DND-41 (cell line): ENCODE data around the gene ZNF730.
"Not testable (repeated sequence)": the region's sequence is repeated elsewhere in the genome, so short reads cannot be mapped to it uniquely, and the experiment has no call there.

Experiments
- ATAC-seq: fragments of 200-7000 bp; cut with Tn5 transposase; 3 replicates; pipeline ENCODE4 v1.9.1; 2021; ENCODE audit warnings: low read depth; ENCODE audit not compliant: insufficient read depth
- DNase-seq: peaks from one replicate; pipeline ENCODE4 v3.0.0-alpha.2; 2020
- H2AFZ ChIP-seq: 2 replicates; pipeline ENCODE4 v1.6.0; 2012; ENCODE audit warnings: low read depth, low read length
- H3K27ac ChIP-seq: 2 replicates; pipeline ENCODE4 v1.5.1; 2012; ENCODE audit warnings: low read length, inconsistent platforms
- H3K27me3 ChIP-seq: fragments of 200-600 bp; sonication (generic); 2 replicates; pipeline ENCODE4 v1.6.0; 2012; ENCODE audit warnings: low read length, mild to moderate bottlenecking, inconsistent platforms; ENCODE audit not compliant: insufficient read depth, poor library complexity
- H3K36me3 ChIP-seq: 2 replicates; pipeline ENCODE4 v1.5.1; 2012; ENCODE audit warnings: low read length, inconsistent platforms; ENCODE audit not compliant: insufficient read depth
- H3K4me1 ChIP-seq: 2 replicates; pipeline ENCODE4 v1.5.1; 2012; ENCODE audit warnings: mild to moderate bottlenecking, low read length; ENCODE audit not compliant: insufficient read depth
- H3K4me2 ChIP-seq: 2 replicates; pipeline ENCODE4 v1.6.0; 2012; ENCODE audit warnings: mild to moderate bottlenecking, moderate library complexity, low read length, inconsistent platforms; ENCODE audit not compliant: insufficient read depth
- H3K4me3 ChIP-seq, 2 experiments: fragments of 200-600 bp in 1 of 2; shearing (Covaris generic) in 1 of 2; 2 replicates each; pipeline ENCODE4 v1.5.1; 2012 to 2016; ENCODE audit warnings: inconsistent platforms in 2 of 2, low read length in 2 of 2, mild to moderate bottlenecking in 2 of 2, low read depth in 1 of 2, moderate library complexity in 1 of 2
- H3K79me2 ChIP-seq: 2 replicates; pipeline ENCODE4 v1.6.0; 2012; ENCODE audit warnings: low read length, inconsistent platforms; ENCODE audit not compliant: insufficient read depth
- H3K9ac ChIP-seq: 2 replicates; pipeline ENCODE4 v1.6.0; 2012; ENCODE audit warnings: low read depth, mild to moderate bottlenecking, inconsistent platforms, low read length, moderate library complexity
- H3K9me3 ChIP-seq: 2 replicates; pipeline ENCODE4 v1.5.1; 2012; ENCODE audit warnings: low read length, moderate library complexity, mild to moderate bottlenecking, inconsistent platforms; ENCODE audit not compliant: insufficient read depth, severe bottlenecking
- H4K20me1 ChIP-seq: 2 replicates; pipeline ENCODE4 v1.6.0; 2012; ENCODE audit warnings: low read length; ENCODE audit not compliant: insufficient read depth
- EZH2 ChIP-seq: IDR thresholded peaks from 3 replicates; pipeline ENCODE4 v1.6.1; 2012; ENCODE audit warnings: borderline replicate concordance, low read depth, mild to moderate bottlenecking, moderate library complexity, low read length, inconsistent platforms; ENCODE audit not compliant: severe bottlenecking
- TF ChIP-seq, protein P1 (sequence below): IDR thresholded peaks from 2 replicates; pipeline ENCODE4 v1.5.1; 2012; ENCODE audit warnings: borderline replicate concordance, low read length, moderate library complexity, mild to moderate bottlenecking; ENCODE audit not compliant: poor library complexity, severe bottlenecking; ENCODE audit errors: extremely low read depth

ZNF730 gene

DNA sequence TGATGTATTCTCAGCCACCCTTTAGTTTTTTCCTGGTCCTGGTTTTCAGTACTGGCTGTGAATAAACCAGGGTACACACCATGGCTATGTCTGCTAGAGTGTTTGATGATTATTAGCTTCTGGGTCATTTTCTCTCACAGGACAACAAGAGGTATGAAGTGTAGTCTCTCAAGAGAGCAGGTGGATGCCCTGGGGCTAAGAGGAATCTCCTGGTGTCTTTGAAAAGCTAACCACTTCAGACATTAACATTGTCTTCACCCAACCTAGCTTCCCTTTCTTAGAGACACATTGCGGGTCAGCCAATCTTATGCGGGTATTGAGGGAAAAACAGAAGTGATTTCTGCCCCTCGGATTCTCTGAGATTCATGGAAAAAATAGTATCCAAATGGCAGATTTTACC is 1.6 kb downstream of the ZNF730 start:
- Histone ChIP-seq H3K9me3 (peaks cover 23% of the 10 kb centered on the region), H3K4me2 (peak overlapping the region; percentile 65), H4K20me1 (no peaks in the 10 kb centered on the region), H3K79me2 (peaks cover 58% of the 10 kb centered on the region), H3K36me3 (peaks cover 40% of the 10 kb centered on the region), H3K4me3 (peak overlapping the region; percentile 77 to 83; a peak in 3 of 4 replicates), H3K4me1 (peaks cover 25% of the 10 kb centered on the region), H3K27ac (no peak overlapping the region), H2AFZ (no peak overlapping the region), H3K27me3 (no peaks in the 10 kb centered on the region), H3K9ac (peak overlapping the region; percentile 92)
- ATAC-seq (0 out of 3 replicates have a peak, but pooled peaks have one; percentile 15), DNase-seq (peak; percentile 15)
- no peak for TF ChIP-seq EZH2
- TF ChIP-seq, protein P1, sequence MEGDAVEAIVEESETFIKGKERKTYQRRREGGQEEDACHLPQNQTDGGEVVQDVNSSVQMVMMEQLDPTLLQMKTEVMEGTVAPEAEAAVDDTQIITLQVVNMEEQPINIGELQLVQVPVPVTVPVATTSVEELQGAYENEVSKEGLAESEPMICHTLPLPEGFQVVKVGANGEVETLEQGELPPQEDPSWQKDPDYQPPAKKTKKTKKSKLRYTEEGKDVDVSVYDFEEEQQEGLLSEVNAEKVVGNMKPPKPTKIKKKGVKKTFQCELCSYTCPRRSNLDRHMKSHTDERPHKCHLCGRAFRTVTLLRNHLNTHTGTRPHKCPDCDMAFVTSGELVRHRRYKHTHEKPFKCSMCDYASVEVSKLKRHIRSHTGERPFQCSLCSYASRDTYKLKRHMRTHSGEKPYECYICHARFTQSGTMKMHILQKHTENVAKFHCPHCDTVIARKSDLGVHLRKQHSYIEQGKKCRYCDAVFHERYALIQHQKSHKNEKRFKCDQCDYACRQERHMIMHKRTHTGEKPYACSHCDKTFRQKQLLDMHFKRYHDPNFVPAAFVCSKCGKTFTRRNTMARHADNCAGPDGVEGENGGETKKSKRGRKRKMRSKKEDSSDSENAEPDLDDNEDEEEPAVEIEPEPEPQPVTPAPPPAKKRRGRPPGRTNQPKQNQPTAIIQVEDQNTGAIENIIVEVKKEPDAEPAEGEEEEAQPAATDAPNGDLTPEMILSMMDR: no peak

DNA sequence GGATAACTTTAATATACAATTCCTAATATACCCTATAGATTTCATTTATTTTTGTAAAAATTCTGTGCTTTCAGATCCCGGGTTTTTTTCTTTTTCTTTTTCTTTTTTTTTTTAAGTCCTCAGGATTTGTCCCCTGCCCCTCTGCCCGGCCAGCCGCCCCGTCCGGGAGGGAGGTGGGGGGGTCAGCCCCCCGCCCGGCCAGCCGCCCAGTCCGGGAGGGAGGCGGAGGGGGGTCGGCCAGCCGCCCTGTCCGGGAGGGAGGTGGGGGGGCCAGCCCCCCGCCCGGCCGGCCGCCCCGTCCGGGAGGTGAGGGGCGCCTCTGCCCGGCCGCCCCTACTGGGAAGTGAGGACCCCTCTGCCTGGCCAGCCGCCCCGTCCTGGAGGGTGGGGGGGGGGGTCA is 17.4 kb downstream of the ZNF730 start:
- not testable (repeated sequence) for H3K27me3 ChIP-seq, H2AFZ ChIP-seq, H3K4me2 ChIP-seq, DNase-seq, H3K79me2 ChIP-seq, H4K20me1 ChIP-seq, H3K4me1 ChIP-seq, H3K27ac ChIP-seq, ATAC-seq, H3K4me3 ChIP-seq, H3K9ac ChIP-seq
- peaks cover 25% of the 10 kb centered on the region for H3K9me3 ChIP-seq
- H3K36me3 ChIP-seq: peaks cover 30% of the 10 kb centered on the region

DNA sequence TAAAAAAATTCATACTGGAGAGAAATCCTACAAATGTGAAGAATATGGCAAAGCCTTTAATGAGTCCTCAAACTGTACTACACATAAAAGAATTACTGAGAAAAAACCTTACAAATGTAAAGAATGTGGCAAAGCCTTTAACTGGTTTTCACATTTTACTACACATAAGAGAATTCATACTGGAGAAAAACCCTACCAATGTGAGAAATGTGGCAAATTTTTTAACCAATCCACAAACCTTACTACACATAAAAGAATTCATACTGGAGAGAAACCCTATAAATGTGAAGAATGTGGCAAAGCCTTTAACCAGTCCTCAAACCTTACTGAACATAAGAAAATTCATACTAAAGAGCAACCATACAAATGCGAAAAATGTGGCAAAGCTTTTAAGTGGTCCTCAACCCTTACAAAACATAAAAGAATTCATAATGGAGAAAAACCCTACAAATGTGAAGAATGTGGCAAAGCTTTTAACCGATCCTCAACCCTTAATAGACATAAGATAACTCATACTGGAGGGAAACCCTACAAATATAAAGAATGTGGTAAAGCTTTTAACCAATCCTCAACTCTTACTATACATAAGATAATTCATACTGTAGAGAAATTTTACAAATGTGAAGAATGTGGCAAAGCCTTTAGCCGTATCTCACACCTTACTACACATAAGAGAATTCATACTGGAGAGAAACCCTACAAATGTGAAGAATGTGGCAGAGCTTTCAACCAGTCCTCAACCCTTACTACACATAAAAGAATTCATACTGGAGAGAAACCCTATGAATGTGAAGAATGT is 29.0 kb downstream of the ZNF730 start:
- no peaks in the 10 kb centered on the region for H3K27me3 ChIP-seq
- H3K4me3 ChIP-seq: no peak overlapping the region
- H3K9ac ChIP-seq: no peak overlapping the region
- no peak for TF ChIP-seq EZH2
- TF ChIP-seq, protein P1: no peak
- H2AFZ ChIP-seq: no peak overlapping the region
- H3K36me3 ChIP-seq: peaks cover 34% of the 10 kb centered on the region
- H3K27ac ChIP-seq: no peak overlapping the region
- H3K4me2 ChIP-seq: no peak overlapping the region
- H3K9me3 ChIP-seq: peaks cover 46% of the 10 kb centered on the region
- H3K79me2 ChIP-seq: no peaks in the 10 kb centered on the region
- H3K4me1 ChIP-seq: no peaks in the 10 kb centered on the region
- no peak for DNase-seq
- no peak for ATAC-seq
- no peaks in the 10 kb centered on the region for H4K20me1 ChIP-seq

DNA sequence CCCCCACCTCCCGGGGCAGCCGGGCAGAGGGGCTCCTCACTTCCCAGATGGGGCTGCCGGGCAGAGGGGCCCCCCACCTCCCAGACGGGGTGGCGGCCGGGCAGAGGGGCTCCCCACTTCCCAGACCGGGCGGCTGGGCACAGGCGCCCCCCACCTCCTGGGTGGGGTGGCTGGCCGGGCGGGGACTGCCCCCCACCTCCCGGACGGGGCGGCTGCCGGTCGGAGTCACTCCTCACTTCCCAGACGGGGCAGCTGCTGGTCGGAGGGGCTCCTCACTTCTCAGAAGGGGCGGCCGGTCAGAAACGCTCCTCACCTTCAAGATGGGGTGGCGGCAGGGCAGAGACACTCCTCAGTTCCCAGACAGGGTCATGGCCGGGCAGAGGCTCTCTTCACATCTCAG is 43.9 kb downstream of the ZNF730 start:
- Histone ChIP-seq H3K4me3 (no peak overlapping the region), H3K9ac (no peak overlapping the region), H3K4me2 (no peak overlapping the region), H3K79me2 (no peaks in the 10 kb centered on the region), H3K4me1 (no peaks in the 10 kb centered on the region), H3K9me3 (peaks cover 6% of the 10 kb centered on the region), H3K27ac (no peak overlapping the region), H2AFZ (no peak overlapping the region), H3K27me3 (no peaks in the 10 kb centered on the region), H4K20me1 (no peaks in the 10 kb centered on the region), H3K36me3 (no peaks in the 10 kb centered on the region)
- ATAC-seq: no peak
- no peak for DNase-seq
- TF ChIP-seq, protein P1: no peak
- TF ChIP-seq EZH2: no peak

DNA sequence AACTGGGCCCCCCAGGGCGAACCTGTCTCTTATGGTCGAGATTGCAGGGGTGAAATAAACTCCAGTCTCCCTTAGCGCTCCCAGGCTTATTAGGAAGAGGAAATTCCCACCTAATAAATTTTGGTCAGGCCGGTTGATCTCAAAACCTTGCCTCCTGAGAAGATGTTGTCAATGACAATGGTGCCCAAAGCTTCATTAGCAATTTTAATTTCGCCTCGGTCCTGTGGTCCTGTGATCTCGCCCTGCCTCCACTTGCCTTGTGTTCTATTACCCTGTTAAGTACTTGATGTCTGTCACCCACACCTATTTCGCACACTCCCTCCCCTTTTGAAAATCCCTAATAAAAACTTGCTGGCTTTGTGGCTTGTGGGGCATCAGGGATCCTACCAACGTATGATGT is 51.5 kb downstream of the ZNF730 start:
- H3K4me2 ChIP-seq, H3K27ac ChIP-seq, H3K36me3 ChIP-seq, H3K4me1 ChIP-seq, ATAC-seq, DNase-seq, H3K9me3 ChIP-seq, H2AFZ ChIP-seq, H4K20me1 ChIP-seq, H3K4me3 ChIP-seq, H3K27me3 ChIP-seq, H3K79me2 ChIP-seq, H3K9ac ChIP-seq: not testable (repeated sequence)
